ENCODE data around the gene LMAN2L. TPM values are rescaled to one million over a fixed set of nuclear protein-coding genes. Genes with fewer than 3 reads are reported as not detected.

Gene LMAN2L
- total RNA-seq, 1 experiment from 2014 or later, result 17.6 TPM

GRCh38 chr2:96656540-96656939 is 83.3 kb downstream of the LMAN2L start:
- no peaks in the 10 kb centered on the region for H3K27me3 Mint-ChIP-seq (ENCODE audit: low read depth)
- no peak for DNase-seq
- Histone ChIP-seq H4K5ac (ENCODE audit: insufficient read length, low read depth, low read length) (no peak overlapping the region), H4K91ac (ENCODE audit: insufficient read length, low read depth, low read length) (no peak overlapping the region), H2BK15ac (ENCODE audit: low read depth, low read length) (no peak overlapping the region), H2BK12ac (ENCODE audit: insufficient read length, low read depth, low read length) (no peak overlapping the region), H2AFZ (ENCODE audit: low read length) (no peak overlapping the region), H3K18ac (ENCODE audit: insufficient read length, low read depth, low read length) (no peak overlapping the region), H3K9ac (ENCODE audit: extremely low read depth, insufficient read length, low read length) (no peak overlapping the region), H3K23me2 (ENCODE audit: insufficient read length, low read depth, low read length, poor library complexity, severe bottlenecking) (no peaks in the 10 kb centered on the region), H2BK120ac (ENCODE audit: low read depth, low read length, poor library complexity, severe bottlenecking) (no peak overlapping the region), H3K4me1 (ENCODE audit: insufficient read depth, low read length) (no peaks in the 10 kb centered on the region), H3K79me1 (ENCODE audit: insufficient read depth, low read depth, low read length, poor library complexity, severe bottlenecking) (no peaks in the 10 kb centered on the region), H2BK20ac (ENCODE audit: low read depth, low read length, poor library complexity, severe bottlenecking) (no peak overlapping the region), H2BK5ac (ENCODE audit: insufficient read length, low read length) (no peak overlapping the region), H3K27ac (ENCODE audit: insufficient read length, low read depth, low read length) (no peak overlapping the region), H3K56ac (ENCODE audit: insufficient read length, low read depth, low read length) (no peak overlapping the region), H3T11ph (ENCODE audit: low read length) (no peak overlapping the region), H4K8ac (replicated peaks; ENCODE audit: insufficient read length, low read depth, low read length) (no peak overlapping the region), H3K79me2 (ENCODE audit: insufficient read depth, low read length) (no peaks in the 10 kb centered on the region), H3K23ac (ENCODE audit: insufficient read length, low read depth, low read length) (no peak overlapping the region), H3K14ac (ENCODE audit: insufficient read depth, low read length) (no peak overlapping the region), H3K9me3 (ENCODE audit: control insufficient read depth, low read depth, low read length) (no peaks in the 10 kb centered on the region), H4K20me1 (ENCODE audit: control insufficient read depth, insufficient read depth, insufficient read length) (no peaks in the 10 kb centered on the region), H3K27me3 (ENCODE audit: insufficient read depth, low read length) (no peaks in the 10 kb centered on the region), H2AK5ac (ENCODE audit: insufficient read length, low read length) (no peak overlapping the region), H3K4me2 (ENCODE audit: insufficient read depth, insufficient read length, low read length) (no peak overlapping the region), H3K4ac (ENCODE audit: low read depth, low read length) (no peak overlapping the region)
- no peak overlapping the region for H3K4me3 Mint-ChIP-seq
- no peak overlapping the region for H3K27ac Mint-ChIP-seq
- H3K9me3 Mint-ChIP-seq, result no peaks in the 10 kb centered on the region
- TF ChIP-seq, protein P1, sequence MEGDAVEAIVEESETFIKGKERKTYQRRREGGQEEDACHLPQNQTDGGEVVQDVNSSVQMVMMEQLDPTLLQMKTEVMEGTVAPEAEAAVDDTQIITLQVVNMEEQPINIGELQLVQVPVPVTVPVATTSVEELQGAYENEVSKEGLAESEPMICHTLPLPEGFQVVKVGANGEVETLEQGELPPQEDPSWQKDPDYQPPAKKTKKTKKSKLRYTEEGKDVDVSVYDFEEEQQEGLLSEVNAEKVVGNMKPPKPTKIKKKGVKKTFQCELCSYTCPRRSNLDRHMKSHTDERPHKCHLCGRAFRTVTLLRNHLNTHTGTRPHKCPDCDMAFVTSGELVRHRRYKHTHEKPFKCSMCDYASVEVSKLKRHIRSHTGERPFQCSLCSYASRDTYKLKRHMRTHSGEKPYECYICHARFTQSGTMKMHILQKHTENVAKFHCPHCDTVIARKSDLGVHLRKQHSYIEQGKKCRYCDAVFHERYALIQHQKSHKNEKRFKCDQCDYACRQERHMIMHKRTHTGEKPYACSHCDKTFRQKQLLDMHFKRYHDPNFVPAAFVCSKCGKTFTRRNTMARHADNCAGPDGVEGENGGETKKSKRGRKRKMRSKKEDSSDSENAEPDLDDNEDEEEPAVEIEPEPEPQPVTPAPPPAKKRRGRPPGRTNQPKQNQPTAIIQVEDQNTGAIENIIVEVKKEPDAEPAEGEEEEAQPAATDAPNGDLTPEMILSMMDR (conservative IDR thresholded peaks at IDR 0.05), result no peak
- H3K4me1 Mint-ChIP-seq, result no peaks in the 10 kb centered on the region
- peaks cover 0 to 4% (median 0%) of the 10 kb centered on the region in 3 experiments; a peak in 2 of 7 replicates for H3K36me3 Mint-ChIP-seq (ENCODE audit: insufficient read depth in 1 of 3, low read depth in 3 of 3)

Other genes starting within 250 kb of the LMAN2L start
- not detected in 2 replicates for gene NEURL3, start 234.7 kb downstream of the LMAN2L start, total RNA-seq (2021)
- 3.8 and 4.5 TPM in 2 replicates for gene ARID5A, start 203.3 kb downstream of the LMAN2L start, total RNA-seq (2021)
- gene KANSL3, start 101.8 kb downstream of the LMAN2L start, total RNA-seq (2021), result 34.2 and 35.7 TPM in 2 replicates
- 0.83 and 1.2 TPM in 2 replicates for gene FER1L5, start 97.3 kb downstream of the LMAN2L start, total RNA-seq (2021)
- gene CNNM4, start 20.8 kb upstream of the LMAN2L start, total RNA-seq (2021), result 8.5 and 8.9 TPM in 2 replicates
- 22.8 and 25.0 TPM in 2 replicates for gene CNNM3, start 76.2 kb upstream of the LMAN2L start, total RNA-seq (2021)
- 2.3 and 2.4 TPM in 2 replicates for gene ANKRD23, start 104.0 kb upstream of the LMAN2L start, total RNA-seq (2021)
- 13.0 and 13.9 TPM in 2 replicates for gene ANKRD39, start 118.0 kb upstream of the LMAN2L start, total RNA-seq (2021)
- gene SEMA4C, start 130.0 kb upstream of the LMAN2L start, total RNA-seq (2021), result 81.6 and 87.2 TPM in 2 replicates
- 0.24 and 0.39 TPM in 2 replicates for gene FAM178B, start 246.5 kb upstream of the LMAN2L start, total RNA-seq (2021)

Measured in H9 (cell line).